SK-N-SH (cell line): ENCODE measurements around the gene NOXA1. TPM values are rescaled to one million over a fixed set of nuclear protein-coding genes. Genes with fewer than 3 reads are reported as not detected.

ENCODE experiments used
- CTCF ChIA-PET: fragments of 300-600, 350-600 bp; formaldehyde crosslinking; extraction: SDS; loops from one replicate; lab custom pipeline; 2021; lab: Yijun Ruan, JAX
- POLR2A ChIA-PET: fragments of 350-600 bp; sonication (Branson Sonifier 250); formaldehyde crosslinking; extraction: SDS; loops from one replicate; lab custom pipeline; 2020; ENCODE audit warnings: antibody characterized with exemption, inconsistent platforms; lab: Yijun Ruan, JAX
- DNase-seq: peaks from one replicate; pipeline ENCODE4 v3.0.0; 2012
- H2AFZ ChIP-seq: fragments of 200-600 bp; sonication (generic); 2 replicates; pipeline ENCODE4 v1.8.1; 2016; ENCODE audit warnings: antibody characterized with exemption, mild to moderate bottlenecking, low read depth
- H3F3A ChIP-seq: fragments of 200-600 bp; sonication (generic); replicated peaks from 2 replicates; pipeline ENCODE3; 2016; ENCODE audit warnings: antibody characterized with exemption, mild to moderate bottlenecking; ENCODE audit not compliant: insufficient read depth
- H3K27ac ChIP-seq, 2 experiments: fragments of 200-500 bp in 1 of 2; fragments of 200-600 bp in 1 of 2; sonication (Bioruptor generic) in 1 of 2; sonication (generic), shearing (Covaris generic) in 1 of 2; 2 replicates each; pipeline versions ENCODE4 v1.5.1 to v1.6.1; 2014 to 2016; ENCODE audit warnings: low read depth in 2 of 2, inconsistent platforms in 1 of 2, low read length in 1 of 2, mild to moderate bottlenecking in 1 of 2, mixed read lengths in 1 of 2
- H3K27me3 ChIP-seq: fragments of 200-600 bp; sonication (generic), shearing (Covaris generic); 2 replicates; pipeline ENCODE4 v1.6.1; 2016; ENCODE audit warnings: mixed run types; ENCODE audit not compliant: insufficient read depth
- H3K36me3 ChIP-seq, 2 experiments: fragments of 200-500 bp in 1 of 2; fragments of 200-600 bp in 1 of 2; sonication (Bioruptor generic) in 1 of 2; sonication (generic) in 1 of 2; replicated peaks in 1 of 2; 2 replicates each; pipeline versions ENCODE3 to v1.5.1; 2014 to 2016; ENCODE audit warnings: low read length in 1 of 2, mild to moderate bottlenecking in 1 of 2; ENCODE audit not compliant: insufficient read depth in 2 of 2, control insufficient read depth in 1 of 2
- H3K4me1 ChIP-seq, 2 experiments: fragments of 200-500 bp in 1 of 2; fragments of 200-600 bp in 1 of 2; sonication (Bioruptor generic) in 1 of 2; sonication (generic), shearing (Covaris generic) in 1 of 2; 2 replicates each; pipeline versions ENCODE4 v1.5.1 to v1.6.1; 2014 to 2016; ENCODE audit warnings: low read depth in 1 of 2, low read length in 1 of 2, mixed run types in 1 of 2; ENCODE audit not compliant: insufficient read depth in 2 of 2, control insufficient read depth in 1 of 2
- H3K4me2 ChIP-seq: fragments of 200-600 bp; sonication (generic), shearing (Covaris generic); 2 replicates; pipeline ENCODE4 v1.6.1; 2017; ENCODE audit warnings: mixed run types
- H3K4me3 ChIP-seq, 2 experiments: fragments of 200-500 bp in 1 of 2; fragments of 200-600 bp in 1 of 2; sonication (Bioruptor generic) in 1 of 2; sonication (generic), shearing (Covaris generic) in 1 of 2; 2 replicates each; pipeline versions ENCODE4 v1.5.1 to v1.8.1; 2014 to 2016; ENCODE audit warnings: low read depth in 2 of 2, inconsistent platforms in 1 of 2, low read length in 1 of 2, mild to moderate bottlenecking in 1 of 2, mixed read lengths in 1 of 2, moderate library complexity in 1 of 2
- H3K79me2 ChIP-seq: fragments of 200-600 bp; sonication (generic); 2 replicates; pipeline ENCODE4 v1.8.1; 2017; ENCODE audit warnings: mild to moderate bottlenecking; ENCODE audit not compliant: insufficient read depth
- H3K9ac ChIP-seq: fragments of 200-600 bp; sonication (generic); 2 replicates; pipeline ENCODE4 v1.6.1; 2017; ENCODE audit warnings: mixed run types
- H3K9me2 ChIP-seq: fragments of 200-600 bp; sonication (generic); 2 replicates; pipeline ENCODE4 v1.6.1; 2017; ENCODE audit warnings: mixed run types
- H3K9me3 ChIP-seq: fragments of 200-600 bp; sonication (generic); 2 replicates; pipeline ENCODE4 v1.6.1; 2017; ENCODE audit warnings: mixed run types, mild to moderate bottlenecking, moderate library complexity
- H4K20me1 ChIP-seq: fragments of 200-600 bp; sonication (generic); 2 replicates; pipeline ENCODE4 v1.6.1; 2017; ENCODE audit warnings: mild to moderate bottlenecking, mixed run types; ENCODE audit not compliant: insufficient read depth
- EP300 ChIP-seq, 2 experiments: IDR thresholded peaks; 2 replicates each; pipeline versions ENCODE4 v1.4.0 to v1.6.1; 2012; ENCODE audit warnings: borderline replicate concordance in 1 of 2, low read depth in 1 of 2, low read length in 1 of 2
- EZH2phosphoT487 ChIP-seq: fragments of 200-600 bp; sonication (generic); IDR thresholded peaks from 2 replicates; pipeline ENCODE4 v1.6.1; 2017; ENCODE audit warnings: low read depth, mixed run types, mild to moderate bottlenecking, antibody characterized with exemption, moderate library complexity, borderline replicate concordance
- FOSL2 ChIP-seq: IDR thresholded peaks from 2 replicates; pipeline ENCODE4 v1.4.0; 2012; ENCODE audit warnings: low read depth, mild to moderate bottlenecking, moderate library complexity, borderline replicate concordance
- FOXJ3 ChIP-seq: sonication (generic); formaldehyde crosslinking; IDR thresholded peaks from 2 replicates; pipeline ENCODE4 v1.5.1; 2020; ENCODE audit warnings: mild to moderate bottlenecking, missing genetic modification reagents
- FOXM1 ChIP-seq: IDR thresholded peaks from 2 replicates; pipeline ENCODE4 v1.4.0; 2012; ENCODE audit warnings: low read depth, mild to moderate bottlenecking
- GABPA ChIP-seq: IDR thresholded peaks from 2 replicates; pipeline ENCODE4 v1.4.0; 2012; ENCODE audit warnings: low read depth, mild to moderate bottlenecking
- JUND ChIP-seq: IDR thresholded peaks from 2 replicates; pipeline ENCODE4 v1.4.0; 2012
- MXI1 ChIP-seq: IDR thresholded peaks from 2 replicates; pipeline ENCODE4 v1.6.1; 2012; ENCODE audit warnings: mild to moderate bottlenecking, low read depth, low read length, improper control_type of control experiment
- NRF1 ChIP-seq: IDR thresholded peaks from 2 replicates; pipeline ENCODE4 v1.6.1; 2012; ENCODE audit warnings: low read depth, mild to moderate bottlenecking, low read length
- PBX3 ChIP-seq: IDR thresholded peaks from 2 replicates; pipeline ENCODE4; 2012
- RAD21 ChIP-seq: IDR thresholded peaks from 2 replicates; pipeline ENCODE4 v1.6.1; 2012; ENCODE audit warnings: mild to moderate bottlenecking, low read length
- SIN3A ChIP-seq: IDR thresholded peaks from 2 replicates; pipeline ENCODE4 v1.6.1; 2012; ENCODE audit warnings: low read depth, mild to moderate bottlenecking, low read length, moderate library complexity, borderline replicate concordance
- SMC3 ChIP-seq: IDR thresholded peaks from 2 replicates; pipeline ENCODE4 v1.6.1; 2012; ENCODE audit warnings: low read depth, low read length, improper control_type of control experiment
- TEAD4 ChIP-seq: IDR thresholded peaks from 2 replicates; pipeline ENCODE4 v1.4.0; 2012; ENCODE audit warnings: mild to moderate bottlenecking, borderline replicate concordance; ENCODE audit not compliant: insufficient read depth
- USF1 ChIP-seq: IDR thresholded peaks from 2 replicates; pipeline ENCODE4 v1.4.0; 2012; ENCODE audit warnings: low read depth, borderline replicate concordance
- USF2 ChIP-seq: fragments of 150-350 bp; IDR thresholded peaks from 2 replicates; pipeline ENCODE4 v1.6.1; 2017; ENCODE audit warnings: antibody characterized with exemption, low read length, low read depth, borderline replicate concordance
- YY1 ChIP-seq: IDR thresholded peaks from 2 replicates; pipeline ENCODE4 v1.4.0; 2012; ENCODE audit warnings: low read depth, mild to moderate bottlenecking
- WGBS: methylation state at CpG from one replicate; pipeline ENCODE4 v1.1.6; 2017; ENCODE audit warnings: low lambda C conversion rate; 5-methylcytosine and 5-hydroxymethylcytosine counted together
- polyA plus RNA-seq, 3 experiments: library from polyadenylated mRNA; depleted of rRNA; stranded (reverse); fragments of >200 nt; gene quantifications; 2 replicates each; pipeline ENCODE4 v1.2.3, GENCODE V29; 2012
- TF ChIP-seq, protein P1 (sequence below): fragments of 150-350 bp; IDR thresholded peaks from 2 replicates; pipeline ENCODE4 v1.6.1; 2016; ENCODE audit warnings: mild to moderate bottlenecking, low read depth, low read length
- TF ChIP-seq, protein P2 (sequence below): IDR thresholded peaks from 2 replicates; pipeline ENCODE4 v1.4.0; 2012; ENCODE audit warnings: low read depth
- TF ChIP-seq, protein P3 (sequence below): IDR thresholded peaks from 2 replicates; pipeline ENCODE4 v1.4.0; 2012; ENCODE audit warnings: low read depth, borderline replicate concordance

Gene NOXA1
- polyA plus RNA-seq, 1 of the 3 experiments (the other 2 are of a cell fraction): 0.39 TPM

- ChIA-PET CTCF (interaction anchor here (1.1 to 5.7 kb wide), 5 partner anchors 12 to 169 kb away, joined by 3 to 53 read pairs (median 6); partner anchors contain the start of genes ENTPD8, EXD3, NOXA1 and NRARP), POLR2A (no interaction called here)
- H3K36me3 ChIP-seq: peaks cover 0 to 34% of the 10 kb centered on the region in 2 experiments
- no peaks in the 10 kb centered on the region for H3K27me3 ChIP-seq
- peaks cover 10% of the 10 kb centered on the region; the same call in 1 of the 2 replicates for H3K79me2 ChIP-seq
- DNase-seq: no peak
- H3K9ac ChIP-seq: no peak overlapping the region
- H3K4me3 ChIP-seq: no peak overlapping the region
- H3K9me3 ChIP-seq: no peaks in the 10 kb centered on the region
- H3K27ac ChIP-seq: peak overlapping the region in 1 of 2 experiments; percentile 39; a peak in 1 of 4 replicates
- WGBS: 90% methylated on average over 10 of the region's 12 CpGs
- peaks cover 16% of the 10 kb centered on the region for H4K20me1 ChIP-seq
- H3K4me1 ChIP-seq: peaks cover 18 to 51% of the 10 kb centered on the region in 2 experiments
- H3K4me2 ChIP-seq: peak overlapping the region; percentile 98; the same call in 1 of the 2 replicates
- no peak for TF ChIP-seq NRF1
- no peak for TF ChIP-seq EZH2phosphoT487
- no peak for TF ChIP-seq FOSL2
- no peak for TF ChIP-seq YY1
- TF ChIP-seq SMC3: no peak
- TF ChIP-seq SIN3A: no peak
- TF ChIP-seq USF2: no peak
- no peak for TF ChIP-seq JUND
- no peak for TF ChIP-seq FOXJ3 (CRISPR knock-in tag)
- TF ChIP-seq, protein P1, sequence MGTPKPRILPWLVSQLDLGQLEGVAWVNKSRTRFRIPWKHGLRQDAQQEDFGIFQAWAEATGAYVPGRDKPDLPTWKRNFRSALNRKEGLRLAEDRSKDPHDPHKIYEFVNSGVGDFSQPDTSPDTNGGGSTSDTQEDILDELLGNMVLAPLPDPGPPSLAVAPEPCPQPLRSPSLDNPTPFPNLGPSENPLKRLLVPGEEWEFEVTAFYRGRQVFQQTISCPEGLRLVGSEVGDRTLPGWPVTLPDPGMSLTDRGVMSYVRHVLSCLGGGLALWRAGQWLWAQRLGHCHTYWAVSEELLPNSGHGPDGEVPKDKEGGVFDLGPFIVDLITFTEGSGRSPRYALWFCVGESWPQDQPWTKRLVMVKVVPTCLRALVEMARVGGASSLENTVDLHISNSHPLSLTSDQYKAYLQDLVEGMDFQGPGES: no peak
- no peak for TF ChIP-seq EP300 (IDR thresholded peaks at IDR 0.05; ENCODE audit: borderline replicate concordance in 1 of 2, low read depth in 1 of 2, low read length in 1 of 2)
- no peak for TF ChIP-seq MXI1
- TF ChIP-seq, protein P2, sequence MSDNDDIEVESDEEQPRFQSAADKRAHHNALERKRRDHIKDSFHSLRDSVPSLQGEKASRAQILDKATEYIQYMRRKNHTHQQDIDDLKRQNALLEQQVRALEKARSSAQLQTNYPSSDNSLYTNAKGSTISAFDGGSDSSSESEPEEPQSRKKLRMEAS: no peak
- TF ChIP-seq USF1: no peak
- no peak for TF ChIP-seq RAD21
- TF ChIP-seq GABPA: no peak
- no peak for TF ChIP-seq TEAD4
- no peak for TF ChIP-seq PBX3
- TF ChIP-seq, protein P3, sequence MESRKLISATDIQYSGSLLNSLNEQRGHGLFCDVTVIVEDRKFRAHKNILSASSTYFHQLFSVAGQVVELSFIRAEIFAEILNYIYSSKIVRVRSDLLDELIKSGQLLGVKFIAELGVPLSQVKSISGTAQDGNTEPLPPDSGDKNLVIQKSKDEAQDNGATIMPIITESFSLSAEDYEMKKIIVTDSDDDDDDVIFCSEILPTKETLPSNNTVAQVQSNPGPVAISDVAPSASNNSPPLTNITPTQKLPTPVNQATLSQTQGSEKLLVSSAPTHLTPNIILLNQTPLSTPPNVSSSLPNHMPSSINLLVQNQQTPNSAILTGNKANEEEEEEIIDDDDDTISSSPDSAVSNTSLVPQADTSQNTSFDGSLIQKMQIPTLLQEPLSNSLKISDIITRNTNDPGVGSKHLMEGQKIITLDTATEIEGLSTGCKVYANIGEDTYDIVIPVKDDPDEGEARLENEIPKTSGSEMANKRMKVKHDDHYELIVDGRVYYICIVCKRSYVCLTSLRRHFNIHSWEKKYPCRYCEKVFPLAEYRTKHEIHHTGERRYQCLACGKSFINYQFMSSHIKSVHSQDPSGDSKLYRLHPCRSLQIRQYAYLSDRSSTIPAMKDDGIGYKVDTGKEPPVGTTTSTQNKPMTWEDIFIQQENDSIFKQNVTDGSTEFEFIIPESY: no peak
- TF ChIP-seq FOXM1: no peak
- no peaks in the 10 kb centered on the region for H3K9me2 ChIP-seq
- no peak overlapping the region for H2AFZ ChIP-seq
- H3F3A ChIP-seq: no peaks in the 10 kb centered on the region
Measured at GRCh38 chr9:137456061-137456863, 33.1 kb downstream of the NOXA1 start.
